ENCODE measurements around the gene SIGLEC12.
"Not testable (repeated sequence)": the region's sequence is repeated elsewhere in the genome, so short reads cannot be mapped to it uniquely, and the experiment has no call there.

The SIGLEC12 gene

DNA sequence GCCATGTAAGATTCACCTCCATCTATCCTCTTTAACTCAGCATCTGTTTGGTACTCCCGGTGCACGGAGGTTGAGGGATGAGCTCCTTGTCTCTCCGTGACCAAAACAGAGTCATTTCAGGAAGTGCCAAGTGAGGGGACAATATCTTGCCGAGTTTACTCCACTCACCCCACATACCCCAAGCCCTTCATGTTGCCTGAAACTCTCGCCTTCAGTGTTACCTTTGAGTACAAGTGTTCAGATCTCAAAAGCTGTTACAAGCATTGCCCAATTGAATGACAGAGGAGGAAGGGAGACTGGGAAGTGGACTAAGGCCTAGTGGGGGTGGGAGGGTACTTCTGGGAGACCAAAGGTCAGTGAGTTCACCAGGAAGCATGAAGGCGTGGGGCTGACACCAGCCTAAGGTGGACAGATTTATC lies 6.0 kb upstream of the SIGLEC12 start:
- TF ChIP-seq Cebpa-rat (IDR thresholded peaks at IDR 0.05) = no peak
- no peak overlapping the region for H3K4me3 ChIP-seq
- no peaks in the 10 kb centered on the region for H3K27me3 ChIP-seq
- H3K4me1 ChIP-seq = no peaks in the 10 kb centered on the region
- H3K36me3 ChIP-seq = no peaks in the 10 kb centered on the region
- no peak overlapping the region for H3K4me2 ChIP-seq
- no peaks in the 10 kb centered on the region for H3K9me3 ChIP-seq
- no peak overlapping the region for H3K27ac ChIP-seq
- no peaks in the 10 kb centered on the region for H4K20me1 ChIP-seq
- no peak overlapping the region for H3K9ac ChIP-seq

DNA sequence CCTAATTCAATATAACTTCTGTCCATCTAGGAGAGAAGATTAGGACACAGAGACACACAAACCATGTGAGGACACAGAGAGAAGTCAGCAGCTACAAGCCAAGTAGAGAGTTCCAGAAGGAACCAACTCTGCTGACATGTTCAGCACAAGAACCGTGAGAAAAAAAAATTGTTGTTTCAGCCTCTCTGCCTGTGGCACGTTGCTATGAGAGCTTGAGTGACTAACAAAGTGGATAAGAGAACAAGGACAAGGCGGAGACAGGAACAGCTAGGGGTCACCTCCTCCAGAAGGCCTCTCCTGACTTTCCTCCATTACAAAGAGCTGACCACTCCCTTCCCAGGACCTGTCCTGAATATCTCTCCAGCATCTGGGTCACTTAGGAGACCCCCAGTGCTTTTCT lies 5.6 kb upstream of the SIGLEC12 start:
- Histone ChIP-seq H3K9me3 (no peaks in the 10 kb centered on the region), H3K4me3 (no peak overlapping the region), H3K27me3 (no peaks in the 10 kb centered on the region), H3K36me3 (no peaks in the 10 kb centered on the region), H3K27ac (no peak overlapping the region), H3K9ac (no peak overlapping the region), H3K4me2 (no peak overlapping the region), H3K4me1 (peaks cover 2% of the 10 kb centered on the region; the same call in 1 of the 2 replicates), H4K20me1 (no peaks in the 10 kb centered on the region)
- TF ChIP-seq Cebpa-rat (IDR thresholded peaks at IDR 0.05) = no peak

DNA sequence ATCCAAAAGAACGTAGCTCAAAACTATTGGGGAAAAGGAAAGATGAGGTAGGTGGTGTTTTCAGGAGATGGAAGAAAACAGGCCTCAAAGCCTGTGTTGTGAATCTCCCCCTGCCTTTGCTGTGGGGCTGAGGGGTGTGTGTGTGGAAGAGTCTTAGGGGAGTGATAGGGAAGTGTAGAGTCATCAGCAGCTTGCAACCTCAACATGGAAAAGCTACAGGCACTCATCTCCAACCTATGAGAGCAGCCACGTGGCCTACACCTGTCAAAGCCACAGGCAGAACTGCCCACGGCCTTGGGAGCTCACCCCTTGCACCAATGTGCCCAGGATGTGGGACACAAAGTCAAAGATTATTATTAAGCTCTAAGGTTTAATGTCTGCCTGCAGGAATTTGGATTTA lies 4.3 kb upstream of the SIGLEC12 start:
- H3K9ac ChIP-seq = no peak overlapping the region
- no peaks in the 10 kb centered on the region for H4K20me1 ChIP-seq
- H3K4me2 ChIP-seq = no peak overlapping the region
- H3K27me3 ChIP-seq = no peaks in the 10 kb centered on the region
- no peak for TF ChIP-seq Cebpa-rat (IDR thresholded peaks at IDR 0.05)
- H3K36me3 ChIP-seq = no peaks in the 10 kb centered on the region
- H3K9me3 ChIP-seq = no peaks in the 10 kb centered on the region
- no peak overlapping the region for H3K27ac ChIP-seq
- peaks cover 14% of the 10 kb centered on the region for H3K4me1 ChIP-seq
- H3K4me3 ChIP-seq = no peak overlapping the region

DNA sequence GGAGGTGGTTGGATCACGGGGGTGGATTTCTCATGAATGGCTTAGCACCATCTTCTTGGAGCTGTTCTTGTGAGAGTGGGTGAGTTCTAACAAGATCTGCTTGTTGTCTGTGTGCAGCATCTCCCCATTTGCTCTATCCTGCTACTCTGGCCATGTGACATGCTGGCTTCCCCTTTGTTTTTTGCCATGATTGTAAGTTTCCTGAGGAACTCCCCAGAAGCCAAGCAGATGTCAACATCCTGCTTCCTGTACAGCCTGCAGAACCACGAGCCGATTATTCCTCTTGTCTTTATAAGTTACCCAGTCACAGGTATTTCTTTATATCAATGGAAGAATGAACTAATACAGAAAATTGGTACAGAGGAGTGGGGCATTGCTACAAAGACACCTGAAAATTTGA lies 2.3 kb upstream of the SIGLEC12 start:
- no peak overlapping the region for H3K4me3 ChIP-seq
- no peaks in the 10 kb centered on the region for H3K9me3 ChIP-seq
- H3K4me1 ChIP-seq = peaks cover 15% of the 10 kb centered on the region
- H4K20me1 ChIP-seq = no peaks in the 10 kb centered on the region
- no peak overlapping the region for H3K27ac ChIP-seq
- H3K27me3 ChIP-seq = no peaks in the 10 kb centered on the region
- no peak overlapping the region for H3K4me2 ChIP-seq
- no peaks in the 10 kb centered on the region for H3K36me3 ChIP-seq
- TF ChIP-seq Cebpa-rat (IDR thresholded peaks at IDR 0.05) = no peak
- no peak overlapping the region for H3K9ac ChIP-seq

DNA sequence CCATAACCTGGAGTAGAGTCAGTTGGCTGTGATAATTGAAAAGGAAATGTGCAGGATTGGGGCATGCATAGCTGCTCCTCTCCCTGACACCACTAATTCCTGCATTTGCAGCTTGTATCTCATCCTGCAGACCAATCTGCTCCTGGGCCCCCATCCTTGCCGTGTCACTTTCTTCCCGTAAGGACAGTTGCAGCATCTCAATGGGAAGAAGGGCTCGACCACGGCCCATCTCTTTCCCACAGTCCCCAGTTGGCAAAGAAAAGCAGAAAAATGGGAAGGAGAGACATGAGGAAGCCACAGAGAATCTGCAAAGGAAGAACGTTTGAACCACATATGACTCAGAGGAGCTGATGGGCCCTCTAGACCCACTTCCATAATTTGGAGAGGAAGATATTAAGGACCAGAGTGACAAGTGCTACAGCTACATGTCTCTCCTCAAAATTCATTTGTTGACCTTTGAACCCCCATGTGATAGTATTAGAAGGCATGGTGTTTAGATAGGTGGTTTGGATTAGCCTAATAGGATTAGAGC lies 1.8 kb upstream of the SIGLEC12 start:
- H3K36me3 ChIP-seq = no peaks in the 10 kb centered on the region
- H3K4me2 ChIP-seq = no peak overlapping the region
- no peak overlapping the region for H3K9ac ChIP-seq
- H3K27me3 ChIP-seq = no peaks in the 10 kb centered on the region
- no peak overlapping the region for H3K27ac ChIP-seq
- no peaks in the 10 kb centered on the region for H3K9me3 ChIP-seq
- no peak for TF ChIP-seq Cebpa-rat (IDR thresholded peaks at IDR 0.05)
- no peak overlapping the region for H3K4me3 ChIP-seq
- peaks cover 15% of the 10 kb centered on the region for H3K4me1 ChIP-seq
- no peaks in the 10 kb centered on the region for H4K20me1 ChIP-seq

DNA sequence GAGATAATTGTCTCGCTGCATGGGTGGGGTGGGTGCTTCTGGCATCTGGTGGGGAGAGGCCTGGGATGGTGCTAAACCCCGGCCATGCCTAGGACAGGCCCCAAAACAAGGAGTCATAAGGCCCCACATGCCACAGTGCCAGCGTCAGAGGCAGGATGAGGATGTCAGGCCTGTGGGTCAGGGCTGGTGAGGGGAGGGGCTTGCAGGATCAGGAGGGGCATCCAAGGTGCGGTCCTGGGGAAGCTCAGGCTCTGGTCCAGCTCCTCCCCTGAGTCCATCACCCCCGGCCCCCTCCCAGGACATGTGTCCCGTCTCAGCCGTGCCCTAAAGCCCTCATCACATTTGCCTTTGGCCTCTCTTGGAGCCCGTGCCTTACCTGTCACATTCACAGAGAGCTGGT lies 669 bp downstream of the SIGLEC12 start:
- H4K20me1 ChIP-seq, H3K27me3 ChIP-seq, H3K36me3 ChIP-seq, H3K9ac ChIP-seq, H3K9me3 ChIP-seq, H3K4me3 ChIP-seq, H3K27ac ChIP-seq: not testable (repeated sequence)
- H3K4me2 ChIP-seq = peak overlapping the region; percentile 69; the same call in 1 of the 2 replicates
- peaks cover 15% of the 10 kb centered on the region for H3K4me1 ChIP-seq

DNA sequence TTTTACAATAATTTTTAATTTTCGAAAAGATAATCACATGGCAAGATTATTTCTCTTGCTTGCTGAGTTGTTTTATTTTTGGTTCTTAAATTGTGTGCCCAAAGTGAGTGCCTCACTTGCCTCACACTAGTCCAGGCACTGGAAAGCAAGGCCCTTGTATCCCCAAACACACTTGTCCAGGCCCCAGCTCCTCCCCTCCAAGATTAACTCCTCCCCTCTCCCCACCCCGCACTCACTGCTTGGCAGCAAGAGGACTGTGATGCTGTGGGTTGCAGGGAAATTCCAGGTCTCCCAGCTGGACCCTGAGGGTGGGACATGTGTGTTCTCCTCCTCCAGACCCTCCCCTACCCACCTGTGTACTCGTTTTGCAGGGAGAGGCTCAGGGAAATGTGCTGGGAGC lies 3.9 kb downstream of the SIGLEC12 start:
- no peaks in the 10 kb centered on the region for H4K20me1 ChIP-seq
- no peak overlapping the region for H3K9ac ChIP-seq
- no peak for TF ChIP-seq Cebpa-rat (IDR thresholded peaks at IDR 0.05)
- H3K9me3 ChIP-seq = no peaks in the 10 kb centered on the region
- no peaks in the 10 kb centered on the region for H3K36me3 ChIP-seq
- H3K4me2 ChIP-seq = no peak overlapping the region
- H3K27me3 ChIP-seq = no peaks in the 10 kb centered on the region
- H3K27ac ChIP-seq = no peak overlapping the region
- no peak overlapping the region for H3K4me3 ChIP-seq
- H3K4me1 ChIP-seq = peaks cover 15% of the 10 kb centered on the region

DNA sequence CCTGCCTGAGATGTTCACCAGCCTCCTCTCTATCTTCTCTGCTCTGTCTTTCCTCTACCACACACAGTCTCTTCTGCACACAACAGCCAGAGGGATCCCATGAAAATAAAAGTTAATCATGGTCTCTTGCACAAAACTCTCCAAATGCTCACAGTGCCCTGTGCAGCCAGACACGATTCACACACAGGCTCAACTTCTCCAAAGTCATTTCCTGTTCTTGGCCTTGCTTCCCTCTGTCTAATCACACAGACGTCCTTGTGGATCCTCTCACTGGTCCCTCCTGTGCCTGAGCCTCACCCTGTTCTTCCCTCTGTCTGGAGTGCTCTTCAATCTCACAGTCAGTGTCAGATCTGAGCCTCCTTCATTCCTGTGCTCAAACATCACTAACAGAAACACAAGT lies 7.8 kb downstream of the SIGLEC12 start:
- Histone ChIP-seq H3K27me3 (no peaks in the 10 kb centered on the region), H3K4me1 (no peaks in the 10 kb centered on the region), H3K36me3 (no peaks in the 10 kb centered on the region), H3K9me3 (no peaks in the 10 kb centered on the region), H3K4me2 (no peak overlapping the region), H3K4me3 (no peak overlapping the region), H3K27ac (no peak overlapping the region), H4K20me1 (no peaks in the 10 kb centered on the region), H3K9ac (no peak overlapping the region)
- TF ChIP-seq Cebpa-rat (IDR thresholded peaks at IDR 0.05) = no peak

DNA sequence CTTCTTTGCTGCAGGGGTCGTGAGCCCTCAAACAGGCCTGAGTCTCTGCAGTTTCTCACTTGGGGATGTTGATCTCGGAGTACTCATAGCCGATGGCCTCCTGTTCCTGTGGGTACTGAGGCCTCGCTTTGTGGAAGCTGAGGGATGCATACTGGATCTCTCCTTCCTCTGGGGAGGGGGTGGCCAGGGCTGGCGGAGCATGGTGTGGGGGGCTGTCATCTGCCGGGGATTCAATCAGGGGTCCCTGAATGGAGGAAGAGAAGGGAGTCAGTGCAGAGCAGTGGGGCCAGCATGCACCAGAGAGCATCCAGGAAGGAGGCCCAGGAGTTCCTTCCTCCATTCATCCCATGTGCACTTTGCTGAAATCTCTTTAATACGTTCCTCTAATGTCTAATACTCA lies 10.0 kb downstream of the SIGLEC12 start:
- no peak overlapping the region for H3K9ac ChIP-seq
- no peak overlapping the region for H3K4me2 ChIP-seq
- H3K27ac ChIP-seq = no peak overlapping the region
- H3K36me3 ChIP-seq = no peaks in the 10 kb centered on the region
- no peaks in the 10 kb centered on the region for H3K9me3 ChIP-seq
- TF ChIP-seq Cebpa-rat (IDR thresholded peaks at IDR 0.05) = no peak
- no peak overlapping the region for H3K4me3 ChIP-seq
- H4K20me1 ChIP-seq = no peaks in the 10 kb centered on the region
- no peaks in the 10 kb centered on the region for H3K27me3 ChIP-seq
- H3K4me1 ChIP-seq = no peaks in the 10 kb centered on the region

DNA sequence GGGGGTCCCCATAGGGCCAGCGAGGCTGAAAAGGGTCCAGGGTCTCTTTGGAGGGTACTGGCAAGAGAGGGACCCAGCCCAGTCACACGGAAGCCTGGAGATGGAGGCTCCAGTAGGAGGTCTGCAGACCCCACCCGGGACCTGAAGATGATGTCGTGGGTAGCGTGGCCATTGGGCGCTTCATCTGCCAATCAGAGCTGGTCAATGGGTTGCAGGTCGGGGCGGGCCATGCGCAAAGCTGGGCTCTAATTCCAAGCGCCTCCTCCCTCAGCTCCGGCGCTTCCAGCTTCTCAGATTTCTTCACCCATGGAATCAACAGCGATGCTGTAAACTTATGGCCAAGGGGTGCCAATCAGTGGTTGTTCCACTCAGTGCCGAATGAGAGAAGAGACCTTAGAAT lies 10.9 kb downstream of the SIGLEC12 start:
- H3K27me3 ChIP-seq = no peaks in the 10 kb centered on the region
- no peak overlapping the region for H3K9ac ChIP-seq
- H3K36me3 ChIP-seq = no peaks in the 10 kb centered on the region
- no peak overlapping the region for H3K27ac ChIP-seq
- no peaks in the 10 kb centered on the region for H4K20me1 ChIP-seq
- H3K4me2 ChIP-seq = no peak overlapping the region
- no peaks in the 10 kb centered on the region for H3K9me3 ChIP-seq
- no peak overlapping the region for H3K4me3 ChIP-seq
- H3K4me1 ChIP-seq = no peaks in the 10 kb centered on the region
- no peak for TF ChIP-seq Cebpa-rat (IDR thresholded peaks at IDR 0.05)

DNA sequence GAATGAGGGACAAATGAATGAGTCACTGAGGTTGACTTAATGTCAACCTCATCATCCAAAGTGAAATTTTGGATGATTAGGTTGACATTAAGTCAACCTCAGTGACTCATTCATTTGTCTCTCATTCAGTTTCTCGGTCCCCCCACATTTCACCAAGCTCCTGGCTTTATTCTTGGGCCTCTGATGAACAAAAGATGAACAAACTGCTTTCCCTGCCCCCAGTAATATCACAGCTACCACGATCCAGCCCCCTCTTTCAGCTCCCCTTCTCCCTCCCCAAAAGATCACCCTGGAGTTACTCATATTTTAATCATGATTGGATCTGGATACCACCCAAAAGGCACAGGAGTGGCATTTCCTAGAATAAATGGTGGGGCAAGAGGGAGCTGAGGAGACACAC lies 12.5 kb downstream of the SIGLEC12 start:
- Histone ChIP-seq H3K36me3 (no peaks in the 10 kb centered on the region), H3K9me3 (no peaks in the 10 kb centered on the region), H3K4me3 (no peak overlapping the region), H4K20me1 (no peaks in the 10 kb centered on the region), H3K9ac (no peak overlapping the region), H3K4me1 (no peaks in the 10 kb centered on the region), H3K27me3 (no peaks in the 10 kb centered on the region), H3K27ac (no peak overlapping the region), H3K4me2 (no peak overlapping the region)
- TF ChIP-seq Cebpa-rat (IDR thresholded peaks at IDR 0.05) = no peak
